H1 (cell line): ENCODE data around the gene PANX2. TPM values are rescaled to one million over a fixed set of nuclear protein-coding genes. Genes with fewer than 3 reads are reported as not detected.

Experiments
- CTCF ChIA-PET: fragments of 300-600 bp; sonication (Branson Sonifier 250); formaldehyde crosslinking; loops from one replicate; lab custom pipeline; 2021; ENCODE audit not compliant: partially characterized antibody; lab: Charles Lee
- POLR2A ChIA-PET: fragments of 300-600 bp; sonication (Branson Sonifier 250); formaldehyde crosslinking; loops from one replicate; lab custom pipeline; 2021; ENCODE audit warnings: inconsistent platforms; ENCODE audit not compliant: partially characterized antibody; lab: Charles Lee
- DNase-seq, 2 experiments: peaks; one replicate each; pipeline versions ENCODE4 v3.0.0 to v3.0.0-alpha.2; 2010 to 2022; ENCODE audit warnings: low spot score in 2 of 2, low read depth in 1 of 2, mixed read lengths in 1 of 2
- FAIRE-seq: peaks from 2 replicates; lab custom pipeline; 2011; peaks lifted over from hg19 to GRCh38; lab: Jason Lieb, UNC
- H2AFZ ChIP-seq: 2 replicates; pipeline ENCODE4 v1.8.1; 2012; ENCODE audit warnings: low read length, inconsistent platforms
- H2AK5ac ChIP-seq: 2 replicates; pipeline ENCODE4 v1.6.1; 2013; ENCODE audit warnings: low read depth, low read length
- H2BK120ac ChIP-seq: replicated peaks from 2 replicates; pipeline ENCODE3; 2013; ENCODE audit warnings: low read depth, low read length, inconsistent platforms
- H2BK12ac ChIP-seq: 2 replicates; pipeline ENCODE4 v1.6.1; 2013; ENCODE audit warnings: low read depth, low read length
- H2BK15ac ChIP-seq: 2 replicates; pipeline ENCODE4 v1.6.1; 2013; ENCODE audit warnings: low read length
- H2BK20ac ChIP-seq: 2 replicates; pipeline ENCODE4 v1.6.1; 2013; ENCODE audit warnings: low read length
- H2BK5ac ChIP-seq: 2 replicates; pipeline ENCODE4 v1.6.1; 2013; ENCODE audit warnings: low read depth, low read length
- H3K14ac ChIP-seq: 2 replicates; pipeline ENCODE4 v1.6.1; 2013; ENCODE audit warnings: inconsistent platforms; ENCODE audit not compliant: insufficient read length
- H3K18ac ChIP-seq: 2 replicates; pipeline ENCODE4 v1.6.1; 2013; ENCODE audit warnings: low read length; ENCODE audit errors: extremely low read depth
- H3K23ac ChIP-seq: 2 replicates; pipeline ENCODE4 v1.6.1; 2013; ENCODE audit warnings: inconsistent platforms; ENCODE audit not compliant: insufficient read length
- H3K23me2 ChIP-seq: 2 replicates; pipeline ENCODE4 v1.6.1; 2013; ENCODE audit warnings: low read depth, low read length
- H3K27ac ChIP-seq: 2 replicates; pipeline ENCODE4 v1.6.1; 2011; ENCODE audit warnings: low read depth, low read length, inconsistent platforms
- H3K27me3 ChIP-seq, 4 experiments: replicated peaks in 1 of 4; 1 replicate in 1 of 4; 2 replicates in 3 of 4; pipeline versions ENCODE4 v1.6.1 to v1.8.1; 2011 to 2013; ENCODE audit warnings: low read length in 3 of 4, mild to moderate bottlenecking in 3 of 4, inconsistent platforms in 2 of 4, mixed read lengths in 2 of 4, moderate library complexity in 1 of 4; ENCODE audit not compliant: control insufficient read depth in 3 of 4, insufficient read depth in 3 of 4; ENCODE audit errors: extremely low read depth in 1 of 4
- H3K36me3 ChIP-seq, 4 experiments: 2 replicates each; pipeline versions ENCODE4 v1.6.1 to v1.8.1; 2011 to 2013; ENCODE audit warnings: mild to moderate bottlenecking in 4 of 4, low read length in 3 of 4, moderate library complexity in 2 of 4, control low read depth in 1 of 4, inconsistent platforms in 1 of 4; ENCODE audit not compliant: insufficient read depth in 4 of 4, control insufficient read depth in 2 of 4
- H3K4ac ChIP-seq: replicated peaks from 2 replicates; pipeline ENCODE3; 2013; ENCODE audit warnings: low read length, low read depth, mixed read lengths, inconsistent platforms; ENCODE audit not compliant: insufficient read length
- H3K4me1 ChIP-seq, 4 experiments: replicated peaks in 1 of 4; 1 replicate in 1 of 4; 2 replicates in 3 of 4; pipeline versions ENCODE4 v1.6.1 to v1.8.1; 2011 to 2013; ENCODE audit warnings: low read length in 3 of 4, inconsistent platforms in 2 of 4, mixed read lengths in 1 of 4; ENCODE audit not compliant: insufficient read depth in 4 of 4, control insufficient read depth in 3 of 4
- H3K4me2 ChIP-seq, 2 experiments: 2 replicates each; pipeline versions ENCODE4 v1.6.1 to v1.8.1; 2011 to 2013; ENCODE audit warnings: low read depth in 2 of 2, low read length in 2 of 2, control low read depth in 1 of 2, inconsistent platforms in 1 of 2, mild to moderate bottlenecking in 1 of 2; ENCODE audit not compliant: insufficient read depth in 1 of 2
- H3K4me3 ChIP-seq, 4 experiments: fragments of 200-600, 300-600 bp in 1 of 4; sonication (generic), shearing (Covaris generic), sonication (Bioruptor Twin) in 1 of 4; 2 replicates each; pipeline versions ENCODE4 v1.5.1 to v1.8.1; 2011 to 2016; ENCODE audit warnings: low read length in 4 of 4, low read depth in 3 of 4, control low read depth in 2 of 4, inconsistent platforms in 2 of 4, mild to moderate bottlenecking in 2 of 4, mixed read lengths in 1 of 4, moderate library complexity in 1 of 4; ENCODE audit not compliant: insufficient read depth in 2 of 4; ENCODE audit errors: extremely low read depth in 1 of 4
- H3K56ac ChIP-seq: replicated peaks from 2 replicates; pipeline ENCODE3; 2013; ENCODE audit warnings: low read depth, mild to moderate bottlenecking, mixed read lengths, low read length, inconsistent platforms; ENCODE audit not compliant: insufficient read length
- H3K79me1 ChIP-seq: 2 replicates; pipeline ENCODE4 v1.6.1; 2013; ENCODE audit warnings: low read depth, low read length, control low read depth
- H3K79me2 ChIP-seq, 2 experiments: 2 replicates each; pipeline versions ENCODE4 v1.6.1 to v1.8.1; 2012 to 2013; ENCODE audit warnings: low read length in 2 of 2, mild to moderate bottlenecking in 2 of 2, inconsistent platforms in 1 of 2; ENCODE audit not compliant: insufficient read depth in 2 of 2, control insufficient read depth in 1 of 2
- H3K9ac ChIP-seq, 4 experiments: replicated peaks in 1 of 4; 1 replicate in 1 of 4; 2 replicates in 3 of 4; pipeline versions ENCODE4 v1.6.1 to v1.8.1; 2011 to 2013; ENCODE audit warnings: low read depth in 3 of 4, low read length in 3 of 4, control low read depth in 2 of 4, mild to moderate bottlenecking in 2 of 4, moderate library complexity in 2 of 4, inconsistent platforms in 1 of 4; ENCODE audit errors: extremely low read depth in 1 of 4
- H3K9me3 ChIP-seq, 2 experiments: 2 replicates each; pipeline versions ENCODE4 v1.6.1 to v1.8.1; 2012 to 2013; ENCODE audit warnings: mild to moderate bottlenecking in 2 of 2, moderate library complexity in 2 of 2, control low read depth in 1 of 2, inconsistent platforms in 1 of 2, low read depth in 1 of 2, low read length in 1 of 2, mixed read lengths in 1 of 2; ENCODE audit not compliant: insufficient read depth in 2 of 2
- H4K20me1 ChIP-seq, 2 experiments: replicated peaks in 1 of 2; 2 replicates each; pipeline versions ENCODE3 to v1.8.1; 2011 to 2013; ENCODE audit warnings: inconsistent platforms in 2 of 2, low read length in 2 of 2, mild to moderate bottlenecking in 1 of 2; ENCODE audit not compliant: insufficient read depth in 2 of 2, control insufficient read depth in 1 of 2
- H4K5ac ChIP-seq: 2 replicates; pipeline ENCODE4 v1.6.1; 2013; ENCODE audit warnings: low read length, low read depth, mixed read lengths, inconsistent platforms; ENCODE audit not compliant: insufficient read length
- H4K8ac ChIP-seq: 2 replicates; pipeline ENCODE4 v1.8.0; 2013; ENCODE audit warnings: mild to moderate bottlenecking, moderate library complexity, low read length, inconsistent platforms; ENCODE audit not compliant: insufficient read depth; ENCODE audit errors: extremely low read depth
- H4K91ac ChIP-seq: replicated peaks from 2 replicates; pipeline ENCODE3; 2013; ENCODE audit warnings: low read length, mixed read lengths, inconsistent platforms; ENCODE audit not compliant: insufficient read length
- BCL11A ChIP-seq, 2 experiments: IDR thresholded peaks; one replicate each; pipeline ENCODE4 v1.6.1; 2011; ENCODE audit warnings: low read depth in 2 of 2, low read length in 2 of 2, mild to moderate bottlenecking in 2 of 2
- BRCA1 ChIP-seq: IDR thresholded peaks from 2 replicates; pipeline ENCODE4 v1.6.1; 2012; ENCODE audit warnings: low read depth, low read length, improper control_type of control experiment
- CEBPB ChIP-seq: IDR thresholded peaks from 2 replicates; pipeline ENCODE4 v1.6.1; 2012; ENCODE audit warnings: low read depth, low read length
- CREB1 ChIP-seq: IDR thresholded peaks from 2 replicates; pipeline ENCODE4 v1.6.1; 2012; ENCODE audit warnings: inconsistent platforms
- E2F6 ChIP-seq: IDR thresholded peaks from 2 replicates; pipeline ENCODE4 v1.6.1; 2012; ENCODE audit warnings: inconsistent platforms
- EP300 ChIP-seq, 2 experiments: IDR thresholded peaks; 1 replicate in 1 of 2; 2 replicates in 1 of 2; pipeline ENCODE4 v1.6.1; 2011 to 2012; ENCODE audit warnings: low read depth in 2 of 2, low read length in 2 of 2, mild to moderate bottlenecking in 2 of 2, borderline replicate concordance in 1 of 2, inconsistent platforms in 1 of 2, moderate library complexity in 1 of 2
- SIN3A ChIP-seq, 2 experiments: IDR thresholded peaks in 1 of 2; conservative IDR thresholded peaks in 1 of 2; 2 replicates each; pipeline ENCODE4 v1.6.1; 2011 to 2012; ENCODE audit warnings: low read length in 2 of 2, improper control_type of control experiment in 1 of 2, low read depth in 1 of 2, mild to moderate bottlenecking in 1 of 2
- TBP ChIP-seq: IDR thresholded peaks from 2 replicates; pipeline ENCODE4 v1.6.1; 2011; ENCODE audit warnings: low read depth, low read length, improper control_type of control experiment
- WGBS, 2 experiments: shearing (Covaris generic) in 1 of 2; methylation state at CpG; one replicate each; pipeline versions ENCODE4 v1.1.6 to v1.1.7; 2013 to 2015; ENCODE audit warnings: low lambda C conversion rate in 2 of 2, mixed read lengths in 2 of 2, inconsistent platforms in 1 of 2, low coverage in 1 of 2, missing lambda C conversion rate in 1 of 2; ENCODE audit not compliant: insufficient replicate concordance in 2 of 2, insufficient coverage in 1 of 2, insufficient read length in 1 of 2; ENCODE audit errors: extremely low coverage in 1 of 2, missing lambda C conversion rate in 1 of 2; 5-methylcytosine and 5-hydroxymethylcytosine counted together
- polyA plus RNA-seq, 7 experiments: library from polyadenylated mRNA; depleted of rRNA in 3 of 7; stranded (reverse) in 5 of 7; unstranded in 2 of 7; fragments of >200 nt in 5 of 7; fragments of 200-250 nt in 2 of 7; gene quantifications; 1 replicate in 5 of 7; 2 replicates in 1 of 7; 4 replicates in 1 of 7; pipeline versions ENCODE4 v1.2.1 to v1.2.3, GENCODE V29; 2011 to 2013; ENCODE audit warnings: missing spikeins in 2 of 7, mixed read lengths in 2 of 7
- total RNA-seq: library from RNA; stranded (reverse); fragmentation: NEBNext Ultra II Directional; extraction: Animal tissue kit (Norgen Biotek cat#: 25700); gene quantifications from 2 replicates; pipeline ENCODE4 v1.2.1, GENCODE V29; 2021
- TF ChIP-seq, protein P1 (sequence below): IDR thresholded peaks from 2 replicates; pipeline ENCODE4 v1.6.1; 2012; ENCODE audit warnings: inconsistent platforms

The PANX2 gene
- total and polyA plus RNA-seq, 2 of the 8 experiments (the other 6 are each of a cell fraction or from before 2014, with no cell fraction given): 3.5 to 5.0 TPM

DNA sequence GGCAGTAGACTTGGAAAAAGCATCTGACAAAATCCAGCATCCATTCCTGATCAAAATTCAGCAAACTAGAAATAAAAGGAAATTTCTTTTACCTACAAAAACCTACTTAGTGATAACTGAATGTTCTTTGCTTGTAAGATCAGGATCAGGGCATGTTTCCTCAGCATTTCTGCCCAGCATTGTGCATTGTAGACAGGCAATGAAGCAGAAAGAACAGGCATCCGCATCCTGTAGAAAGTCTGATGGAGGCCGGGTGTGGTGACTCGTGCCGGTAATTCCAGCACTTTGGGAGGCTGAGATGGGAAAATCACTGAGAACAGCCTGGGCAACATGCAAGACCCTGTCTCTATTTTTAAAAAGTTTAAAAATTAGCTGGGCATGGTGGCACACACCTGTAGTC, 32.5 kb upstream of the PANX2 start:
- POLR2A ChIA-PET: no interaction called here
- FAIRE-seq: no peak
- no peaks in the 10 kb centered on the region for H3K36me3 ChIP-seq
- H3K4me1 ChIP-seq: no peaks in the 10 kb centered on the region
- no peak overlapping the region for H2BK120ac ChIP-seq
- no peak overlapping the region for H3K4me2 ChIP-seq
- TF ChIP-seq CREB1: no peak
- TF ChIP-seq, protein P1, sequence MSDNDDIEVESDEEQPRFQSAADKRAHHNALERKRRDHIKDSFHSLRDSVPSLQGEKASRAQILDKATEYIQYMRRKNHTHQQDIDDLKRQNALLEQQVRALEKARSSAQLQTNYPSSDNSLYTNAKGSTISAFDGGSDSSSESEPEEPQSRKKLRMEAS: no peak
- TF ChIP-seq E2F6: no peak
- no peak for TF ChIP-seq BCL11A (IDR thresholded peaks at IDR 0.05; ENCODE audit: low read depth in 2 of 2, low read length in 2 of 2)
- TF ChIP-seq EP300 (IDR thresholded peaks at IDR 0.05; ENCODE audit: borderline replicate concordance in 1 of 2, low read depth in 2 of 2, low read length in 2 of 2): no peak
- TF ChIP-seq SIN3A (conservative IDR thresholded peaks at IDR 0.05 in 1 of 2, IDR thresholded peaks at IDR 0.05 in 1 of 2; ENCODE audit: low read depth in 1 of 2, low read length in 2 of 2): no peak
- no peak for TF ChIP-seq CEBPB
- no peak for TF ChIP-seq BRCA1
- TF ChIP-seq TBP: no peak
- H2BK20ac ChIP-seq: no peak overlapping the region
- H3K79me1 ChIP-seq: no peaks in the 10 kb centered on the region
- H3K4ac ChIP-seq: no peak overlapping the region
- H3K14ac ChIP-seq: no peak overlapping the region
- no peak for DNase-seq
- H4K8ac ChIP-seq: no peak overlapping the region
- H3K56ac ChIP-seq: no peak overlapping the region
- H3K79me2 ChIP-seq: no peaks in the 10 kb centered on the region
- H2AK5ac ChIP-seq: no peak overlapping the region
- H4K91ac ChIP-seq: no peak overlapping the region
- 98% methylated on average over 4 of the region's 4 CpGs; no CpG with 5 or more reads in 1 of the 2 experiments for WGBS, 2 experiments
- H3K9me3 ChIP-seq: no peaks in the 10 kb centered on the region
- H2BK5ac ChIP-seq: no peak overlapping the region
- no peak overlapping the region for H3K27ac ChIP-seq
- no peaks in the 10 kb centered on the region for H3K23me2 ChIP-seq
- H3K27me3 ChIP-seq: no peaks in the 10 kb centered on the region
- no peak overlapping the region for H3K9ac ChIP-seq
- CTCF ChIA-PET: interaction anchor here (0.8 to 1.4 kb wide), 2 partner anchors 10 to 12 kb away, joined by 3 to 5 read pairs; no protein-coding TSS in a partner anchor
- no peak overlapping the region for H2AFZ ChIP-seq
- no peak overlapping the region for H3K23ac ChIP-seq
- H2BK12ac ChIP-seq: no peak overlapping the region
- no peak overlapping the region for H2BK15ac ChIP-seq
- no peak overlapping the region for H4K5ac ChIP-seq
- H4K20me1 ChIP-seq: no peaks in the 10 kb centered on the region
- no peak overlapping the region for H3K18ac ChIP-seq
- no peak overlapping the region for H3K4me3 ChIP-seq
